T-helper 2 cell treated with Interferon-gamma antibody and Interleukin-4, amounts not matched to agents 100 ng/mL and 5 ng/mL, for 36 hours (primary cell): Measurements from ENCODE around the gene NRBP1. TPM values are rescaled to one million over a fixed set of nuclear protein-coding genes. Genes with fewer than 3 reads are reported as not detected.
"Not testable (repeated sequence)": the region's sequence is repeated elsewhere in the genome, so short reads cannot be mapped to it uniquely, and the experiment has no call there.

Source experiments
- intact Hi-C: fragments of 100-400 bp; cut with micrococcal nuclease; formaldehyde crosslinking; loops from one replicate; pipeline ENCODE4 v1.15.1; 2023
- total RNA-seq: library from RNA; stranded (reverse); gene quantifications from 2 replicates; pipeline ENCODE4 v1.2.3, GENCODE V29; 2022

Gene NRBP1
- total RNA-seq, 1 donor from 2014 or later, result 87.3 TPM

DNA sequence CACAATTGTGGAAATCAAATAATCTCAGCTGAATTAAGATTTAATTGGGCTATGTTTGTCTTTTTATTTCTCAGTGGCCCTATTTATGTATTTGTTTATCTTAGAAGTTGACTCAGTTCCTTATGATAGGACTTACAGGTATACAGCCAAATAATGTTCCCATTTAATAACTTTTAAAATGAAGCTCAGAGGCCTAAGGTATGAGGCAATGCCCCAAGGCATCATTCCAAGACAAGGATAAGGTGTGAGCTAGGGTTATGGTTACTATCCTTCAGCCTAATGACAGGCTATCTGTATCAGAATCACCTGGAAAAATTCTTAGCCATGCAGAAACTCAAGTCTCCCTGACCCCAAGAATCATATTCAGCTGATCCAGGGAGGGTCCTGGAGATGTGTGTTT is 7.4 kb upstream of the NRBP1 start:
- intact Hi-C loops, result no loop called here

DNA sequence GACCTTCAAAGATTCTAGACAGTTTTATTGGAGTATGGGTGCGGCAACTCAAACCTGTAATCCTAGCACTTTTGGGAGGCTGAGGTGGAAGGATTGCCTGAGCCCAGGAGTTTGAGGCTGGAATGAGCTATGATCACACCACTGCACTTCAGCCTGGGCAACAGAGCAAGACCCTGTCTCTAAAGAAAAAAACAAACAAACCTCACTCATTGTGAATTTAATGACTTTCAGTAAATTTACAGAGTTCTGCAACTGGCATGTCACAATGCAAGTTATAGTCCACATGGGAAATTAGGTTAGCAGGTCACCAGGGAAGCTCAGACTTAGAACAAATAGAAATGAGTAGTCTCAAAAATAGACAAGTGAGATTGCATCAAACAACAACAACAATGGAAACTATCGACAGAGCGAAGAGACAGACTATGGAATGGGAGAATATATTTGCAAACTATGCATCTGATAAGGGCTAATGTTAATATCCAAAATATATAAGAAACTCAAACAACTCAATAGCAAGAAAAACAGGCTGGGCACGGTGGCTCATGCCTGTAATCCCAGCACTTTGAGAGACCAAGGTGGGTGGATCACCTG is 6.7 kb upstream of the NRBP1 start:
- intact Hi-C loops, result no loop called here

DNA sequence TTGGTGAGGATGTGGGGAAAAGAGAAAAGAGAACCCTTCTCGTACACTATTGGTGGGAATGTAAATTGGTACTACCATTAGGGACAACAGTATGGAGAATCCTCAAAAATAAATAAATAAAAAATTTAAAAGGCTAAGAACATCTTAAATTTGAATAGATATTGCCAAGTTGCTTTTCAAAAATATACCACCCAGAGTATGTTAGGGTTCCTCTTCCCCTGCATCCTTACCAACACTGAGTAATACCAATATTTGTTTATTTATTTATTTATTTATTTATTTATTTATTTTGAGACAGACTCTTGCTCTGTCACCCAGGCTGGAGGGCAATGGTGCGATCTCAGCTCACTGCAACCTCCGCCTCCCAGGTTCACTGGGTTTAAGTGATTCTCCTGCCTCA is 5.5 kb upstream of the NRBP1 start:
- intact Hi-C loops, result no loop called here

- intact Hi-C loops, result not testable (repeated sequence)
Observed at GRCh38 chr2:27425039-27425438, 3.4 kb upstream of the NRBP1 start.

- intact Hi-C loops, result loop anchor here (1.0 to 2.0 kb wide), 5 partner anchors 19 to 201 kb away; partner anchors contain the start of genes CCDC121, GPN1, GTF3C2 and IFT172
Observed at GRCh38 chr2:27427863-27428212, 593 bp upstream of the NRBP1 start.

DNA sequence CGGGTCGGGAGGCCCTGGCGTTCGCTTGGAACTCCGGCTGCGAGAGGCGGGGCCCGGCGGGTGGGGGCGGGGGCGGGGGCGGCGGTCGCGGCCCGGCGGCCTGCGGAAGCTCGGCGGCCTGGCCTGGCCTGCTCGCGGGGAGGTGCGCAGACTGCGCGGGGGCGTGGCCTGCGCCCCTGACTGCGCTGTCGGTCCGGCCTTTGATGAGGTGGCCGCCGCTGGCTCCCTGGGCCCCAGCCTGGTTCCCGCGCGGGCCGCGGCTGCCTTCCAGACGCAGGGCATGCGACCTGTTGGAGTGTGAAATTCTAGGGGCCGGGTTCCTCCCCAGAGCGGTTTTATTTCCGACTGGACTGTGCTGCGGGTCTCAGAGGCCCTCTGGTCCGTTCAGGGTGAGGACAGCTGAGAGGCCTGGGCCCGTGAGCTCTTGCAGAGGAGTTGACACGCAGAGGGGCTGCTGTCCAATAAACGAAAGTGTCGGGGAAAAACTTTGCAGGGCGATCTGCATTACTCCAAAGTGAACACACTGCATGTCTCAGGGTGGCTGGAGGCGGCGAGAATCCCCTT is 629 bp downstream of the NRBP1 start:
- intact Hi-C loops, result loop anchor here (1.0 to 2.0 kb wide), 6 partner anchors 20 to 200 kb away; partner anchors contain the start of genes CCDC121, EIF2B4, GPN1 and GTF3C2

GRCh38 chr2:27431395-27431794 is 3.0 kb downstream of the NRBP1 start:
- intact Hi-C loops, result no loop called here

DNA sequence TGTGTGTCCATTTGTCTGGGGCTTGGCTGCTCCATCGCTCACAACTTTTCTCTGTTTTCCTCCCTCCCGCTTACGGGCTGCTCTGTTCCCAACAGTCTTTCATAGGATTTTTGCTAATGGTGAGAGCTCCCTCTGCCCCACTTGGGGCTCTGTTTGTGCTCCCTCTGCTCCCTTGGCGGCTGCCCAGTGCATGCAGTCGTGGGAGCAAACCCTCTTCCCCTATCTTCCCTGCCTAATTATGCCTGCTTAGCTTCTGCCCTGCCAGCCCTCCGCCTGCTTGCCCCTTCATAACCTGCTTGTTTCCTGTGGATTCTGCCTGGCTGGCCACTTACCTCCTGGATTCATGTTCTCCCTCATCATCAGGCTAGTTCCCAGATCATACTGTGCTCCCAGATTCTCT is 7.2 kb downstream of the NRBP1 start:
- intact Hi-C loops, result no loop called here

GRCh38 chr2:27441226-27441926 is 12.9 kb downstream of the NRBP1 start:
- intact Hi-C loops, result no loop called here

- intact Hi-C loops, result no loop called here
Observed at GRCh38 chr2:27441958-27442919, 13.8 kb downstream of the NRBP1 start, which contains the start of gene KRTCAP3. Gene KRTCAP3 (plus strand): TSS chr2:27442381. CDS start chr2:27442413, 32 bp downstream.

GRCh38 chr2:27442920-27443282 is 14.5 kb downstream of the NRBP1 start:
- intact Hi-C loops, result no loop called here

DNA sequence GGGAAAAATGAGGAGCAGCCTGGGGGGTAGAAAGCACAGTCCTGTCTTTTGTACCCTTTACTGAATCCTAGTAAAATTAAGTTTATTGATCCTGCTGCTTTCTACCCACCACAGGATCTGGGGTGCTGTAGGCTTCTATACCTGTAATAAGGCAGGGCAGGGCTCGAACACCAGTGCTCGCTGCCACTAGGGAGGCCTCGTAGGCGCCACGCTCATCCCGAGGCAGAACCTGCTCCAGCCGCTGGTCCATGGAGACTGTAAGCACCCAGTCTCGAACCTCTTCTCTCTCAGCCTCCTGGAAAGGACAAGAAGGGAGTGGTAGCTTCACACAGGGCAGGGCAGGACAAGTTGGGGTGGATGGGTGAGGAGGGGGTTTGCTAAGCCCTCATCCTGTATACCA is 16.7 kb downstream of the NRBP1 start:
- intact Hi-C loops, result no loop called here

DNA sequence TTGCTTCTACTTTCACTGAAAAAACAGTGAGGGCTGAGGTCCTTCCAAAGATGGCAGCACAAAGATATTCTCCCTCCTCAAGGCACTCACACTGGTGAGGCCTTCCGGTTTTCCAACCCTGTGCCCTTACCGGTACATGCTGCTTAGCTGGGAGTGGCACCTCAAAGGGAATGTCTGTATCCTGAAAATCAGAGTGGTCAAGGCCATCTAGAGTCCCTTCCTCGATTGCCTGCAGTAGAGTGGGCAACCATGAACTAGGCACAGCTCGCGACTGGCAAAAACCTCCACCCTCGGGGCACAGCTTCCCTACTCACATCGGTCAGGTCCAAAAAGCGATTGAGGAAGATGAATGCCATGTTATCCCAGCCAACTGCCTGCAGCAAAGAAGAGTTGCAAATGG is 17.2 kb downstream of the NRBP1 start:
- intact Hi-C loops, result no loop called here

DNA sequence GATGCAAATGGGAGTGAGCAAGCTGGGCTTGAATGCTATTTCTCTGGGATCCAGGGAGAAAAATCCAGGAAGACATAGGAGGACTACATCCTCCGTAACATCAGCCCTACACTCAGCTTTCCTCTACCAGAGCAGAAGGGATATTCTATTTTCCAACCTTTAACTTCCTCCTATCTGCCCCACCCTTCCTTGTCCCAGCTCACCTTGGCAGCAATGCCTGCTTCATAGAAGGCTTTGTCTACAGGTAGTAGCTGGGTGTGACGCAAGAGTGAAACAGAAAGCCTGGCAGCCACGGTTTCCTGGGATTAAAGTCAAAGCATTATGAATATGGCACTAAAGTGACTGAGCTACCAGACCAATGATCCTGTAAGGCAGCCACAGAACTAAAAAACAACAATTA is 17.6 kb downstream of the NRBP1 start:
- intact Hi-C loops, result no loop called here

DNA sequence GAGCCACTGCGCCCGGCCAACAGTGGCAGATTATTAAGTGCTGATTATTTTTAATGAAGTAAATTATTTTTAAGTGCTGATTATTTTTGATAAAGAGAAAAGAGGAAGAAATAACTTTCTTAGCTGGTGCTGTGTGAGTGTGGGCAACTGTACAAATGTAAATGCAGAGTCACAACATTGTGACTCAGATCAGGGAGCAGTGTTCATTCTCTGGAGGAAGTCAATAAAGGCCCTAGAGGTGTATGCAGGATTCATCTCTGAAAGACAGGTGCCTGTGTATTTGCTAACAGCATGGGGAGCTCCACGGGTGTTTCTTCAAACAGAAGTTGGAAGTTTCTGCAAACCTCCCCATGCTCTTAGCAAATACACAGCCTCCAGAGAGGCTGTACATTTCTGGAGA is 19.9 kb downstream of the NRBP1 start:
- intact Hi-C loops, result no loop called here

DNA sequence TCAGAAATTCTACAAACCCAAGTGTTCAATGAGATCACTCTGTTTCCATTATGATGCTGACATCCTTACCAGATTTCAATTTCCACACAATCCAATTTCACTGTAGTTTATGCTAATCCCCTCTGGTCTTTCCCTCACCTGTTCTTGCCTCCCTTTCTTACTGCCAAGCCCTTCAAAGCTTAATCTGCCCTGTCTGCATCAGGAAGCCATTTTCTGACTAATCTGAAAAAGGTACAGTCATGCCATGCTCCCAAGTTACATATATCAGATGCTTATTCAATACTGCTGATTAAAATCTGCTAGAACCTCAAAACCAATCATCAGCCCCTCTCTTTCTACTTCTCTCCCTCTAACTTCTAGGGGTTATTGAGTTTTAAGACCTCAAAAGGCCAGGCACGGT is 22.7 kb downstream of the NRBP1 start:
- intact Hi-C loops, result no loop called here

GRCh38 chr2:27453968-27454367 is 25.5 kb downstream of the NRBP1 start:
- intact Hi-C loops, result no loop called here

DNA sequence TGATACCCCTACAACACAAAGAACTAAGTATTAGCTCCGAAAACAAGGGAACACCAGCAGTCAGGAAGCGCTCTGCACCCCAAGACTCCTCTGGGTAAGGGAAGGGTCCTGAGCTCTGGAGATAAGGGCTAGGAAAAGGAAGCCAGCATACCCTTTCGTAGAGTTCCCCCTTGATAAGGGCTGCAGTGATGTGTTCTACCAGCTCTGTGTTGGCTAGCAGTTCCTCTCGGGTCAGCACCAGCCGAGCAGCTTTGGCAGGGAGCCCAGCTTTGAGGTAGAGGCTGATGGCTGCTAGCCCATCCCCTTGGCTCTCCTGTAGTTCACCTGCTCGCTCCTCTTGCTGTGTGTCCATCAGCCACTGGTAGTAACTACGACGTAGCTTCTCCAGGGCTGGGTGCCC is 32.7 kb downstream of the NRBP1 start:
- intact Hi-C loops, result no loop called here

GRCh38 chr2:27464443-27464842 is 36.0 kb downstream of the NRBP1 start:
- intact Hi-C loops, result no loop called here

- intact Hi-C loops, result no loop called here
Observed at GRCh38 chr2:27471961-27472360, 43.5 kb downstream of the NRBP1 start.

- intact Hi-C loops, result no loop called here
Observed at GRCh38 chr2:27485496-27485895, 57.1 kb downstream of the NRBP1 start.

DNA sequence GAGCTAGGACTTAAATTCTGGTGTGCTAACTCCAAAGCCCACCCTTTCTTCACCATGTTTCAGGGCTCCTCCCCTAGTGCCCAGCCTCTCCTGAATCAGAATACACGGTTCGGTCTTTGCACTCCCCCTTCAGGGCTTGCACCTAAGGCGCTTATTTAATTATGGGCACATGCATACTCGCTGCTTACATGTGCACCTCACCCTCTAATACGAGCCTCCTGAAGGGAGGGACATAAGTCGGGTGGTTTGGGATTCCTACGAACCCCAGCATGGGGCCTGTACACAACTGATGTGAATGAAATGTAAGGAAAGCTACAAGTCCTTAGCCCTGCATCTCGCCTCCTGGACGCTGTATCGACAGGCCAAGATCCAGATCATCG is 60.7 kb downstream of the NRBP1 start:
- intact Hi-C loops, result loop anchor here (1.0 to 2.0 kb wide), 7 partner anchors 61 to 194 kb away; partner anchors contain the start of genes CCDC121, EIF2B4, GPN1 and GTF3C2
